GM23248 (cell line): Measurements from ENCODE around the gene DDX31. TPM values are rescaled to one million over a fixed set of nuclear protein-coding genes. Genes with fewer than 3 reads are reported as not detected.
A peak's percentile ranks its signal among the peaks of the same experiment; 100 is the strongest.

Source experiments
- DNase-seq: peaks from one replicate; pipeline ENCODE4 v3.0.0-alpha.2; 2015
- H2AFZ ChIP-seq: fragments of 200-600 bp; sonication (generic); 2 replicates; pipeline ENCODE4 v1.6.1; 2016; ENCODE audit warnings: antibody characterized with exemption
- H3F3A ChIP-seq: fragments of 200-600 bp; sonication (generic); 2 replicates; pipeline ENCODE4 v1.6.1; 2016; ENCODE audit warnings: mild to moderate bottlenecking, antibody characterized with exemption, mixed run types; ENCODE audit not compliant: insufficient read depth
- H3K27ac ChIP-seq: fragments of 200-600 bp; sonication (generic); 2 replicates; pipeline ENCODE4 v1.5.1; 2016; ENCODE audit warnings: mild to moderate bottlenecking
- H3K27me3 ChIP-seq: fragments of 200-600 bp; sonication (generic); replicated peaks from 2 replicates; pipeline ENCODE4 v1.6.1; 2016; ENCODE audit warnings: mild to moderate bottlenecking; ENCODE audit not compliant: insufficient read depth
- H3K36me3 ChIP-seq: fragments of 200-600 bp; sonication (generic); 2 replicates; pipeline ENCODE4 v1.6.1; 2016; ENCODE audit warnings: low read depth, mild to moderate bottlenecking
- H3K4me1 ChIP-seq: fragments of 200-600 bp; sonication (generic); 2 replicates; pipeline ENCODE4 v1.6.1; 2016; ENCODE audit warnings: mild to moderate bottlenecking; ENCODE audit not compliant: insufficient read depth
- H3K4me2 ChIP-seq: fragments of 200-600 bp; sonication (generic); one replicate; pipeline ENCODE4 v1.6.1; 2016; ENCODE audit warnings: mild to moderate bottlenecking; ENCODE audit not compliant: unreplicated experiment
- H3K4me3 ChIP-seq: fragments of 200-600 bp; sonication (generic); 2 replicates; pipeline ENCODE4 v1.5.1; 2016; ENCODE audit warnings: mild to moderate bottlenecking
- H3K79me2 ChIP-seq: fragments of 200-600 bp; sonication (generic); 2 replicates; pipeline ENCODE4 v1.6.1; 2016; ENCODE audit warnings: mild to moderate bottlenecking; ENCODE audit not compliant: insufficient read depth
- H3K9ac ChIP-seq: fragments of 200-600 bp; sonication (generic); 2 replicates; pipeline ENCODE4 v1.6.1; 2016; ENCODE audit warnings: mild to moderate bottlenecking
- H3K9me2 ChIP-seq: fragments of 200-600 bp; sonication (generic); 2 replicates; pipeline ENCODE4 v1.6.1; 2016; ENCODE audit warnings: mixed run types, mild to moderate bottlenecking, moderate library complexity; ENCODE audit not compliant: insufficient read depth
- H3K9me3 ChIP-seq: fragments of 200-600 bp; sonication (generic); one replicate; pipeline ENCODE4 v1.6.1; 2017; ENCODE audit warnings: low read depth
- H4K20me1 ChIP-seq: fragments of 200-600 bp; sonication (generic); 2 replicates; pipeline ENCODE4 v1.6.0; 2016; ENCODE audit not compliant: insufficient read depth
- EZH2 ChIP-seq: fragments of 200-600 bp; sonication (generic); IDR thresholded peaks from 2 replicates; pipeline ENCODE4 v1.6.1; 2018; ENCODE audit warnings: antibody characterized with exemption, mild to moderate bottlenecking; ENCODE audit not compliant: insufficient read depth, poor library complexity, severe bottlenecking
- EZH2phosphoT487 ChIP-seq: fragments of 200-600 bp; sonication (generic); IDR thresholded peaks from 2 replicates; pipeline ENCODE4 v1.6.1; 2018; ENCODE audit warnings: antibody characterized with exemption, moderate library complexity, mild to moderate bottlenecking, low read depth; ENCODE audit not compliant: insufficient read depth
- WGBS, 2 experiments: methylation state at CpG; one replicate each; pipeline ENCODE4 v1.1.6; 2015 to 2017; ENCODE audit warnings: low lambda C conversion rate in 2 of 2, low coverage in 1 of 2; ENCODE audit errors: missing lambda C conversion rate in 2 of 2; 5-methylcytosine and 5-hydroxymethylcytosine counted together
- in situ Hi-C: fragments of 300-500 bp; cut with MboI; formaldehyde crosslinking; loops from 2 replicates; pipeline ENCODE4 v1.15.0; 2020
- polyA plus RNA-seq: library from polyadenylated mRNA; unstranded; fragments of >200 nt; fragmentation: Nextera tagmentation; extraction: Ambion mirVana; gene quantifications from 2 replicates; pipeline ENCODE4 v1.2.1, GENCODE V29; 2016
- total RNA-seq: library from RNA; depleted of rRNA; stranded (reverse); fragments of >200 nt; shearing (Covaris generic); gene quantifications from 2 replicates; pipeline ENCODE4 v1.2.3, GENCODE V29; 2014

The DDX31 gene
- total and polyA plus RNA-seq, 2 experiments from 2014 or later = 8.2 to 11.0 TPM

GRCh38 chr9:132632413-132633129 lies 37.2 kb downstream of the DDX31 start:
- no peaks in the 10 kb centered on the region for H3K9me2 ChIP-seq
- WGBS, 2 experiments = 95 to 96% methylated on average over 7 of the region's 7 CpGs
- no peak for DNase-seq
- in situ Hi-C loops = no loop called here
- H3K9ac ChIP-seq = no peak overlapping the region
- no peaks in the 10 kb centered on the region for H4K20me1 ChIP-seq
- H3F3A ChIP-seq = 0 out of 2 replicates have a peak, but pooled peaks cover 3% of the 10 kb centered on the region
- H3K9me3 ChIP-seq = no peaks in the 10 kb centered on the region
- TF ChIP-seq EZH2 = no peak
- no peak for TF ChIP-seq EZH2phosphoT487
- peaks cover 35% of the 10 kb centered on the region; the same call in 1 of the 2 replicates for H3K36me3 ChIP-seq
- H3K4me2 ChIP-seq = no peak overlapping the region
- H3K4me3 ChIP-seq = no peak overlapping the region
- H3K4me1 ChIP-seq = no peaks in the 10 kb centered on the region
- H3K27me3 ChIP-seq = no peaks in the 10 kb centered on the region
- H2AFZ ChIP-seq = no peak overlapping the region
- no peak overlapping the region for H3K27ac ChIP-seq
- no peaks in the 10 kb centered on the region for H3K79me2 ChIP-seq

GRCh38 chr9:132631685-132632084 lies 38.1 kb downstream of the DDX31 start:
- H3K9me2 ChIP-seq = no peaks in the 10 kb centered on the region
- no peaks in the 10 kb centered on the region for H3K79me2 ChIP-seq
- no peak overlapping the region for H3K4me2 ChIP-seq
- H3K9ac ChIP-seq = no peak overlapping the region
- no peak for DNase-seq
- no peaks in the 10 kb centered on the region for H3K4me1 ChIP-seq
- H2AFZ ChIP-seq = no peak overlapping the region
- H3K4me3 ChIP-seq = no peak overlapping the region
- peaks cover 29% of the 10 kb centered on the region; the same call in 1 of the 2 replicates for H3K36me3 ChIP-seq
- in situ Hi-C loops = no loop called here
- no peaks in the 10 kb centered on the region for H4K20me1 ChIP-seq
- no peaks in the 10 kb centered on the region for H3K9me3 ChIP-seq
- TF ChIP-seq EZH2 = no peak
- TF ChIP-seq EZH2phosphoT487 = no peak
- no peak overlapping the region for H3K27ac ChIP-seq
- H3F3A ChIP-seq = 0 out of 2 replicates have a peak, but pooled peaks cover 3% of the 10 kb centered on the region
- 90% methylated on average over 7 of the region's 7 CpGs for WGBS, 2 experiments
- no peaks in the 10 kb centered on the region for H3K27me3 ChIP-seq

GRCh38 chr9:132631280-132631679 lies 38.5 kb downstream of the DDX31 start:
- H3K9me2 ChIP-seq = no peaks in the 10 kb centered on the region
- no peak overlapping the region for H2AFZ ChIP-seq
- no peak overlapping the region for H3K4me3 ChIP-seq
- in situ Hi-C loops = no loop called here
- no peak overlapping the region for H3K27ac ChIP-seq
- 35 to 44% methylated on average over 5 of the region's 5 CpGs for WGBS, 2 experiments
- H3K9me3 ChIP-seq = no peaks in the 10 kb centered on the region
- no peak overlapping the region for H3K9ac ChIP-seq
- H3K27me3 ChIP-seq = no peaks in the 10 kb centered on the region
- no peaks in the 10 kb centered on the region for H3K4me1 ChIP-seq
- peaks cover 29% of the 10 kb centered on the region; the same call in 1 of the 2 replicates for H3K36me3 ChIP-seq
- H3F3A ChIP-seq = 0 out of 2 replicates have a peak, but pooled peaks cover 3% of the 10 kb centered on the region
- TF ChIP-seq EZH2 = no peak
- no peak for TF ChIP-seq EZH2phosphoT487
- H3K79me2 ChIP-seq = no peaks in the 10 kb centered on the region
- H3K4me2 ChIP-seq = no peak overlapping the region
- H4K20me1 ChIP-seq = no peaks in the 10 kb centered on the region
- peak; percentile 55 for DNase-seq

GRCh38 chr9:132630811-132631210 lies 39.0 kb downstream of the DDX31 start:
- TF ChIP-seq EZH2 = no peak
- no peak for TF ChIP-seq EZH2phosphoT487
- no peak for DNase-seq
- no peak overlapping the region for H3K4me3 ChIP-seq
- H3K36me3 ChIP-seq = peaks cover 29% of the 10 kb centered on the region; the same call in 1 of the 2 replicates
- H3K9ac ChIP-seq = no peak overlapping the region
- H3K9me2 ChIP-seq = no peaks in the 10 kb centered on the region
- no peaks in the 10 kb centered on the region for H3K27me3 ChIP-seq
- H3F3A ChIP-seq = 0 out of 2 replicates have a peak, but pooled peaks cover 3% of the 10 kb centered on the region
- no peaks in the 10 kb centered on the region for H3K79me2 ChIP-seq
- H3K9me3 ChIP-seq = no peaks in the 10 kb centered on the region
- H3K4me2 ChIP-seq = no peak overlapping the region
- H2AFZ ChIP-seq = no peak overlapping the region
- in situ Hi-C loops = no loop called here
- H4K20me1 ChIP-seq = no peaks in the 10 kb centered on the region
- H3K4me1 ChIP-seq = no peaks in the 10 kb centered on the region
- no peak overlapping the region for H3K27ac ChIP-seq
- WGBS, 2 experiments = 94 to 100% methylated on average over 3 of the region's 3 CpGs
